GM12878 (cell line): Measurements from ENCODE around the gene UNC119B. TPM values are rescaled to one million over a fixed set of nuclear protein-coding genes. Genes with fewer than 3 reads are reported as not detected.

ENCODE experiments used
- ATF2 ChIP-seq: IDR thresholded peaks from 2 replicates; pipeline ENCODE4 v1.6.1; 2012; ENCODE audit warnings: low read length, inconsistent platforms
- ATF7 ChIP-seq: fragments of 450-650 bp; IDR thresholded peaks from 2 replicates; pipeline ENCODE4 v1.6.1; 2016; ENCODE audit warnings: low read depth, mild to moderate bottlenecking
- CBFB ChIP-seq: IDR thresholded peaks from 2 replicates; pipeline ENCODE4 v1.6.1; 2016; ENCODE audit warnings: antibody characterized with exemption, low read depth
- CEBPB ChIP-seq, 2 experiments: fragments of 150-350 bp in 1 of 2; IDR thresholded peaks; 2 replicates each; pipeline ENCODE4 v1.6.1; 2012 to 2014; ENCODE audit warnings: low read depth in 2 of 2, low read length in 2 of 2, borderline replicate concordance in 1 of 2, inconsistent platforms in 1 of 2
- CEBPZ ChIP-seq: fragments of 150-350 bp; IDR thresholded peaks from 2 replicates; pipeline ENCODE4 v1.6.1; 2016; ENCODE audit warnings: low read depth, low read length
- E2F8 ChIP-seq: fragments of 450-650 bp; IDR thresholded peaks from 2 replicates; pipeline ENCODE4 v1.6.1; 2018; ENCODE audit warnings: mild to moderate bottlenecking, low read depth, moderate library complexity; ENCODE audit not compliant: partially characterized antibody
- IKZF2 ChIP-seq, 2 experiments: fragments of 450-650 bp; IDR thresholded peaks; 2 replicates each; pipeline ENCODE4 v1.6.1; 2017; ENCODE audit warnings: mild to moderate bottlenecking in 2 of 2, moderate library complexity in 2 of 2
- MEF2A ChIP-seq: IDR thresholded peaks from 2 replicates; pipeline ENCODE4 v1.6.1; 2011; ENCODE audit warnings: low read depth, mild to moderate bottlenecking, low read length, moderate library complexity; ENCODE audit not compliant: insufficient read depth
- MTA2 ChIP-seq: fragments of 450-650 bp; IDR thresholded peaks from 2 replicates; pipeline ENCODE4 v1.6.1; 2016; ENCODE audit warnings: low read depth, mild to moderate bottlenecking, moderate library complexity
- NFIC ChIP-seq: IDR thresholded peaks from 2 replicates; pipeline ENCODE4 v1.6.1; 2012; ENCODE audit warnings: low read depth, mild to moderate bottlenecking, inconsistent platforms, low read length, moderate library complexity
- NFYA ChIP-seq: IDR thresholded peaks from 2 replicates; pipeline ENCODE4 v1.6.1; 2011; ENCODE audit warnings: low read depth, mild to moderate bottlenecking, low read length, improper control_type of control experiment, borderline replicate concordance
- NR2C2 ChIP-seq: IDR thresholded peaks from 2 replicates; pipeline ENCODE4 v1.6.1; 2011; ENCODE audit warnings: borderline replicate concordance, low read depth; ENCODE audit not compliant: control insufficient read depth, insufficient read length
- PAX8 ChIP-seq: fragments of 450-650 bp; IDR thresholded peaks from 2 replicates; pipeline ENCODE4 v1.6.1; 2017; ENCODE audit warnings: mild to moderate bottlenecking, moderate library complexity
- SIX5 ChIP-seq: IDR thresholded peaks from 2 replicates; pipeline ENCODE4 v1.6.1; 2011; ENCODE audit warnings: mild to moderate bottlenecking, low read depth, low read length, moderate library complexity; ENCODE audit not compliant: severe bottlenecking
- SMC3 ChIP-seq: IDR thresholded peaks from 2 replicates; pipeline ENCODE4 v1.6.1; 2011; ENCODE audit warnings: low read length, improper control_type of control experiment, borderline replicate concordance
- SREBF1 ChIP-seq: IDR thresholded peaks from 2 replicates; pipeline ENCODE4 v1.6.1; 2012; ENCODE audit warnings: mild to moderate bottlenecking, low read length
- TAF1 ChIP-seq: IDR thresholded peaks from 2 replicates; pipeline ENCODE4 v1.6.1; 2011; ENCODE audit warnings: mild to moderate bottlenecking, low read depth, low read length, borderline replicate concordance
- TCF7 ChIP-seq: IDR thresholded peaks from 2 replicates; pipeline ENCODE4 v1.6.1; 2014; ENCODE audit warnings: antibody characterized with exemption, borderline replicate concordance
- ZBTB40 ChIP-seq: fragments of 450-650 bp; IDR thresholded peaks from 2 replicates; pipeline ENCODE4 v1.6.1; 2016; ENCODE audit warnings: mild to moderate bottlenecking, moderate library complexity, borderline replicate concordance
- ZNF217 ChIP-seq: fragments of 450-650 bp; IDR thresholded peaks from 2 replicates; pipeline ENCODE4 v1.6.1; 2017; ENCODE audit warnings: antibody characterized with exemption, mild to moderate bottlenecking
- polyA plus RNA-seq, 11 experiments: library from polyadenylated mRNA; depleted of rRNA in 4 of 11; unstranded in 6 of 11; stranded (reverse) in 5 of 11; fragments of >200 nt; fragmentation: Nextera tagmentation in 4 of 11; fragmentation: Illumina TruSeq in 1 of 11; extraction: Ambion mirVana in 4 of 11; extraction: Trizol in 1 of 11; gene quantifications; 1 replicate in 1 of 11; 2 replicates in 10 of 11; pipeline versions ENCODE4 v1.2.1 to v1.2.3, GENCODE V29; 2011 to 2016; ENCODE audit warnings: inconsistent platforms in 2 of 11, missing spikeins in 2 of 11, low read depth in 1 of 11
- total RNA-seq, 4 experiments: library from RNA; depleted of rRNA in 3 of 4; stranded (reverse); fragments of >200 nt in 3 of 4; fragmentation: Illumina TruSeq in 1 of 4; extraction: Trizol in 1 of 4; gene quantifications; 2 replicates each; pipeline versions ENCODE4 v1.2.1 to v1.2.3, GENCODE V29; 2013 to 2021

UNC119B gene
- total and polyA plus RNA-seq, 10 of the 15 experiments (the other 5 are each of a cell fraction or from before 2014, with no cell fraction given), result 4.3 to 31.5 (median 10.5) TPM

GRCh38 chr12:120670667-120671066, 39.6 kb upstream of the UNC119B start (continued):
- TF ChIP-seq TCF7 (no peak), TAF1 (no peak), PAX8 (no peak), IKZF2 (IDR thresholded peaks at IDR 0.05) (peak in 1 of 2 experiments; percentile 79; a peak in 2 of 4 replicates), ZNF217 (peak; percentile 95), NR2C2 (no peak), ZBTB40 (no peak), NFIC (0 out of 2 replicates have a peak, but pooled peaks have one; percentile 19), CBFB (no peak), SIX5 (no peak), MEF2A (no peak), MTA2 (peak; percentile 77), SREBF1 (no peak), CEBPZ (no peak), E2F8 (no peak), CEBPB (IDR thresholded peaks at IDR 0.05; ENCODE audit: borderline replicate concordance in 1 of 2, low read depth in 2 of 2, low read length in 2 of 2) (no peak), SMC3 (no peak), NFYA (no peak), ATF2 (no peak), ATF7 (no peak; the same call in 1 of the 2 replicates)
